ENCODE data around the gene TMEM234.

Gene TMEM234

GRCh38 chr1:32179193-32179442 is 43.0 kb downstream of the TMEM234 start:
- DNase-seq (ENCODE audit: low read depth, low spot score): no peak

- no peak for DNase-seq (ENCODE audit: low read depth, low spot score)
These were observed 43.6 kb downstream of the TMEM234 start for GRCh38 chr1:32178380-32179192.

- DNase-seq (ENCODE audit: low read depth, low spot score): no peak
These were observed 49.4 kb downstream of the TMEM234 start for GRCh38 chr1:32172621-32173245.

GRCh38 chr1:32170991-32171390 is 51.2 kb downstream of the TMEM234 start:
- DNase-seq (ENCODE audit: low read depth, low spot score): no peak

Measured in smooth muscle cell of the brain vasculature (primary cell).